ENCODE data around the gene SPATA16.
"Not testable (repeated sequence)": the region's sequence is repeated elsewhere in the genome, so short reads cannot be mapped to it uniquely, and the experiment has no call there.

Gene SPATA16, protein sequence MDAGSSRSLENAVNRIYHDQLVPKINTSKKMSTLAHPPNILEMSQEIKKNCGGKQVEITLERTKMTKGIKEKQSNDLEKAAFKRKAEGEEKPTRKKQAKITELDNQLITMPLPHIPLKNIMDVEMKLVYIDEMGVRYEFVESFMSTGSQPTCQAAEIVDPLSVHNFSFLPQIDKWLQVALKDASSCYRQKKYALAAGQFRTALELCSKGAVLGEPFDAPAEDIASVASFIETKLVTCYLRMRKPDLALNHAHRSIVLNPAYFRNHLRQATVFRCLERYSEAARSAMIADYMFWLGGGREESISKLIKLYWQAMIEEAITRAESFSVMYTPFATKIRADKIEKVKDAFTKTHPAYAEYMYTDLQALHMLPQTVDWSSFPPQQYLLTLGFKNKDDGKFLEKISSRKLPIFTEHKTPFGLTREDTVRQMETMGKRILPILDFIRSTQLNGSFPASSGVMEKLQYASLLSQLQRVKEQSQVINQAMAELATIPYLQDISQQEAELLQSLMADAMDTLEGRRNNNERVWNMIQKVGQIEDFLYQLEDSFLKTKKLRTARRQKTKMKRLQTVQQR

GRCh38 chr3:173140986-173141385, at the start of gene SPATA16:
SPATA16 (minus strand) TSS chr3:173141235; CDS start chr3:173117731, 23,504 bp downstream.
- DNase-seq, result no peak

DNA sequence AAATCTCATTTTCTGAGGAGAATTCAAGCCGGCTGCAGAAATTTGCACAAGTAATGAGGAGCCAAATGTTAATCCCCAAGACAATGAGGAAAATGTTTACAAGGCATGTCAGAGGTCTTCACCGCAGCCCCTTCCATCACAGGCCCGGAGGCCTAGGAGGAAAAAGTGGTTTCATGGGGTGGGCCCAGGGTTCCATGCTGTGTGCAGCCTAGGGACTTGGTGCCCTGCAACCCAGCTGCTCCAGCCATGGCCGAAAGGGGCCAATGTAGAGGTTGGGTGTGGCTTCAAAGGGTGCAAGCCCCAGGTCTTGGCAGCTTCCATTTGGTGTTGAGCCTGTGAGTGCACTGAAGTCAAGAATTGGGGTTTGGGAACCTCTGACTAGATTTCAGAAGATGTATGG, 42.0 kb upstream of the SPATA16 start:
- DNase-seq, result not testable (repeated sequence)

DNA sequence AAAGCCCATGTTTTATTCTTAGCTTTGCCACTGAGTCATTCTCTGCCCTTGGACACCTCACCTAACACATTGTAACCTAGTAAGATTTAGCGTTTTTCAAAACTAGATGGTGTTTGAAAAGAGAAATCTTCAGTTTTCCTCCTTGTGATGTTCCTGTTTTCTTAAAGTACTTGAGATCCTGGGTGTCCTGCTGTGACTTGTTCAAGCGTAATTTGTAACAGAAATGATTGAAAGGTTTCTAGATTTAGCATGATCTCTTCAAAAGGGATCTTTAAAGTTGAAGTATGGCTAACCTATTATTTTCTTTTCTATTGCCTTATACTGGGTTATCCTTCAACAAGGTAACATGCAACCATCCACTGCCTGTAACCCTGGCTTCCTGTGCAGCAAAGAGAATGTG, 32.6 kb upstream of the SPATA16 start:
- no peak for DNase-seq

DNA sequence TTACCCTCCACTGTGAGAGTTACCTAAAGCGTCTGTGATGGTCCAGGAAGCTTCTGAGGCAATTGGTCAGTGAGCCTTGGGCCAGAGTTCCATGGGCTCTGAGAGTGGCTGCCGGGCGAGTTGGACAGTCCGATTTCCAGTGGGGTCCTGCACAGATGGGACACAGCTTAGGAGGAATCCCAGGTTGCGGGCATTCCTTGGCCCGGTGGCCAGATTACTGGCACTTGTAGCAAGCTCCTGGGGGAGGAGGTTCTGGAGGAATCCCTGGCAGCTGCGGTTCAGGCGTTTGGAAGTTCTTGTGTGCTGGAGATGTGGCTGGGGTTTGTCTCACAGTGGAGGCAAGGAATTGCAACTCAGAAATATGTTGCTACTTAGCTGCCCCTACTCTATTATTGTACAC, 18.1 kb upstream of the SPATA16 start:
- not testable (repeated sequence) for DNase-seq

DNA sequence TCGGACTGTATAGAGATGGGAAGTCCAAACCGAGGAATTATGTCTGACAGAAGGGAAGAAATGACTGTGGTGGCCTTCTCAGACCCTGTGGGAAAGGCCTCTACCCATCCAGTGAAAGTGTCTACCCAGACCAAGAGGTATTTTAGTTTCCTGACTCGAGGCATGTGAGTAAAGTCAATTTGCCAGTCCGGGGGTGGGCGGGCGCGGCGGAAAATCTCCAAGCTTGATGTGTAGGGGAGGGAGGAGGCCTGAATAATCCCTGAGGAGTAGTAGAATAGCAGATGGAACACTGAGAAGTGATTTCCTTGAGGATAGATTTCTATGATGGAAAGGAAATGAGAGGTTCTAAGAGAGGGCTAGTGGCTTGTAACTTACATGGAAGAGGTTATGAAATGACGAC, 15.5 kb upstream of the SPATA16 start:
- not testable (repeated sequence) for DNase-seq

DNA sequence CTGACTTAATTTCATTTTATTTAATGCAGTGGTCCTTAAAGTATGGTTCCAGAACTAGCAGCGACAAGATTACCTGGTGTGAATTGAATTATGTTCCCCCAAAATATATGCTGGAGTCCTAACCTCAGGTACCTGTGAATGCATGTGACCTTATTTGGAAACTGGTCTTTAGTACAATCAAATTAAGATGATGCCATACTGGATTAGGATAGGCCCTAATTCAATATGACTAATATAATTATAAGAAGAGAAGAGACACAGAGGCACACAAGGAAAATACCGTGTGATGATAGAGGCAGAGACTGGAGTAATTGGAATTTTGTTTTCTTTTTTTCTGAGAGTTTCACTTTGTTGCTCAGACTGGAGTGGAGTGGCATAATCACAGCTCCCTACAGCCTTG, 12.6 kb upstream of the SPATA16 start:
- DNase-seq, result no peak

DNA sequence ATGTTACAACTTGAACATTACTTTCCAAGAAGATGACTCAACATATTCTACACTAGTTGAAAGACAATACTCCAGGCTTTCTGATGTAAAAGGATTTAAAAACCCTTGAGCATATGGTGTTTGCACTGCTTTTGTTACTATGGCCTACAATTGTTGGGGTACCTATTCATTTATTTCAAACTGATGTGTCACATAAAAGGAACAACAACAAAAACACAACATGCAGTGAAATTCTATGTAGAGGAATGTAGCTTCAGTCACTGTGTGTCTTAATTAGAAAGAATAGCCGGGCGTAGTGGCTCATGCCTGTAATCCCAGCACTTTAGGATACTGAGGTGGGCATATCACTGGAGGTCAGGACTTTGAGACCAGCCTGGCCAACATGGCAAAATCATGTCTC, 1.6 kb downstream of the SPATA16 start:
- DNase-seq, result no peak

DNA sequence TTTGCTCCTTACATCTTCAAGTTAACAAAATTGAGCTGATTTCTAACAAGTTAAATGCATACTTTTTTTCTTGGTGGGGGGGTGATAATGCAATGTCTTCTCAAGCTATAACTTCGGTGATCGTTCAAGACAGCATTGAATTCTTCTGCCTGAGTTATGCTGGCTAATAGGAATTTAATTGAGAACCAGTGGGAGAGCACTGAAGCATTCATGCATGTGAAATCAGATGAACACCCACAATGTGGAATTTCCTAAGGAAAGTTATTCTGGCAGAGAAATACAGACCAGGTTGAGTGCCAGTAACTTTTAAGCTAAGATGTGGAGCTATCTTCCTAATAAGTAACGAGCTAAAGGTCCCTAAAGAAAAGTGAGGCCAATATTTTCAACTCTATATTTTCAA, 3.0 kb downstream of the SPATA16 start:
- no peak for DNase-seq

DNA sequence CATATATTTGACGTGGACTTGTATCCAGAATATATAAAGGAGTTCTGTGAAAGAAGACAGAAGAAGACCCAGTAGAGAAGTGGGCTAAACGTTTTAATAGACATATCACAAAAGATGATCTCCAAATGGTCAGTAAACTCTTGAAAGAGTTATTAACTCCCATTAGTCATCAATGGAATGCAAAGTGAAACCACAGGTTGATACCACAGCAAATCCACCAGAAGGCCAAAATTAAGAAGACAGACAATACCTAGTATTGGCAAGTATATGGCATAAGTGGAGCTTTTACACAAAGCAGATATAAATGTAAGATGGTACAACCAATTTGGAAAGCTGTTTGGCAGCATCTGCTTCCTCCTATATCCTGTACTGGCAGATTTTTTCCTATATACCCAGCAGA, 6.0 kb downstream of the SPATA16 start:
- no peak for DNase-seq

DNA sequence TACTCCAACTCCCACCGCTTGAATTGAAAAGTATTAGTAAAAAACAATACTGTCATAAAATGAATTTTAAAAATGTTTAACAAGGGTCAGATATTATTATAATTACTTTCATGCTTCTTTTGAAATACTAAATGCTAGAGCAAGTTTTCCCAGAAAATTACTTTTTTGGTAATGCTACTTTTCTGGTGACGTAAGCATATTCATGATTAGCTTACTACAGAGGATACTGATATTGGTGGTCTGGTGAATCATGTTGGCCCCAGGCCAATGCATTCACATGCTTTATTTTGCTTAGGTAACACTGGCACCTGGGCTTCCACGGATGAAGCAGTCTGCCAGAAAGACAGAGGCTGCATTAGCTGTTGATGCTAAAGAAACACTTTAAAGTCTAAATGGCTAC, 12.4 kb downstream of the SPATA16 start:
- DNase-seq, result no peak

GRCh38 chr3:173111321-173111720, 29.7 kb downstream of the SPATA16 start:
- no peak for DNase-seq

DNA sequence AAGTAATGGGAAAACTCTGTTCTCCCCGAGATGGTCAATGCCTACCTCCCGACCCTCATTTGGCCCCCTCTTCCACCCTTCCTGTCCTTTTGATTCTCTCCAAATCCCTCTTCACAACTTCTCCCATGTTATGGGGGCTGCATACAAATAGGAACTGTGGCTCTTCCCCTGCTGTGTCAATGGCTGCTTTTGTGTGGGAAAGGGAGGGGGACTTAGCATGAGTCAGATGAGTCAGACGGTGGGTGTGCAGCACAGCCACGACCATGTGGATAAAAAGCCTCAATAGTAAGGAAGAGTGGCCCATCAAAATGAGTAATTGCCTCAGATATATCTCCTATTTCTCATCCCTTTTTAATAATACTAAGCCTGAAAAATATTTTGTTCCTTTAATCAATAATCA, 31.9 kb downstream of the SPATA16 start:
- no peak for DNase-seq

- DNase-seq, result no peak
These were observed 37.6 kb downstream of the SPATA16 start for GRCh38 chr3:173103469-173103868.

DNA sequence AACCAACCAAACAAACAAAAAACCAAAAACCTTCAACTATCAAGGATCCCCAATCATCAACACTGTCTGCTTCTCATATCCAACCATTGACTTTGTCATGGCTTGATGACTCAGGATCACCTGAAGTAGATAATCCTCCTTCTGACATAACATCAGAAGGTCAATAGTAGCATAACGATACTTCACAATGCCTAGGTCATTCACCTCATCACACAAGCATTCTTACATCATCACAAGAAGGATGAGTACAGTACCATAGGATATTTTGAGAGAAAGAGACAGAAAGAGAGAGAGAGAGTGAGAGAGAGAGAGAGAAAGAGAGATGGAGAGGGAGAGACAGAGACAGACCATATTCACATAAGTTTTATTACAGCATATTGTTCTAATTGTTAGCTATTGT, 42.1 kb downstream of the SPATA16 start:
- no peak for DNase-seq

GRCh38 chr3:173096994-173097785, 43.8 kb downstream of the SPATA16 start:
- DNase-seq, result no peak

DNA sequence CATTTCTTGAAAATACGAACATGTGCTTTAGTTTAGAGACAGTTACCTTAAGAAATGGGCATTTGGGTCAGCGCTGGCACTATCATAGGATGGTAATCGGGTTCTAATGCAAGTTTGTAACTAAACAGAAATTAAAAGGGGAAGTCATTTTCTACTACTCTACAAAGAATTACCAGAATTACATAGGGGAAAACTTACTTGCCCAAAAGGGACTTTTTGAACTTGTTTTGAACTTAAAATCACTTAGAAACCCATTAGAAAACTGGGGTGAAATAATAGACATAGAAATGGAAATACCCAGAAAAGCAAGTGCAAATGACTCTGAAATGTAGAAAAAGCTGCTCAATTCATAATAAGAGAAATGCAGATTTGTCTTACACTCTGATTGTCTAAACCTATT, 44.9 kb downstream of the SPATA16 start:
- DNase-seq, result no peak

DNA sequence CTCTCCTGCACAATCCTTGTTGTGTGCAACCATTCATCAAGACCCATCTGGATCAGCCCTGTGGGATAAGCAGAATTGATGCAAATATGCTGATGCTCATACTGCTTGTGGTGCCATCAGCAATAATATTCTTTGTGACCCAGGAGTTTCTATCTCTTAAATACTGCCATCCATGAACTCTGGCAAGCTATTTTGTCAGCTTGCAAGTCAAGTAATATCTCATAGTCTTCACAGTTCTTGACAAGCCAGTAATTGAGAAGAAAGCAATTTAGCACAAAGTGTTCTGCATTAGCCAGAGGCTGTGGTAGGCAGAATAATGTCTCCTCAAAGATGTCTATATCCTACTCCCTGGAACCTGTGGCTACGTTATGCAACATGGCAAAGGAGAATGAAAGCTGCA, 49.0 kb downstream of the SPATA16 start:
- no peak for DNase-seq

DNA sequence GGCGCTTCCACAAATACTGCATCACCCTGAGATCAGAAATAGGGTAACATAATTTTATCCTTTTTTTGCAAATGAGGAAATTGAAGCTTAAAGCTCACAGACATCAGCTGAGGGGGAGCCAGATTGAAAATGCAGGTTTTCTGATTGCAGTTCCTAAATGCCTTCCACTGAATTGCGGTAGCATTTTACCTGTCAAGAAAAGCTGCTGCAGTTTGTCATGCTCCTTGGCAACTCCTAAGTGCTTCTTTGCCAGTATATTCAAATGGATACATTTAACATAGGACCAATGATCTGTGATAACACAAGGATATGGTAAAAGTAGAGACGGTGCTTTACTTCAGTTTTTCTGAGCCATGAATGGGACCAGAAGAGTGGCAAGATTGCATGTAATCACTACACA, 50.5 kb downstream of the SPATA16 start:
- DNase-seq, result no peak

- no peak for DNase-seq
These were observed 51.8 kb downstream of the SPATA16 start for GRCh38 chr3:173089283-173089682.

DNA sequence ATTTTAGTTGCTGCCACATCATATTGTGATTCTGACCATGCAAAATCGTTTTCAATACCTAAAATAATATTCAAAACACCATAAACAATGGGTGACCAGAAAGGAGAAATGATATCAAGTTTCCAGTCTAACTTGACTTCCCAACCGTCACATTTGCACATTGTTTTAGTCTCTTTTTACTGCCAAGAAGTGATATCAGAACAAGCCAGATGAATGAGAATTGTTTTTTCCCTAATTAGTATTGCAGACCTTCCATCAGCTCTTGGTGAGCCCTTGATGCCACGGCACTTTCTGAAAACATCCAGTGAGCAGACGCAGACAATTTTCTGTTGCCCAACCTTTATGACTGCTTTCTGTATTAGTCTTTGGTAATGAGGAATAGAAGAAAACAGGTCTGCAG, 62.5 kb downstream of the SPATA16 start:
- no peak for DNase-seq

GRCh38 chr3:173066044-173067004, 74.7 kb downstream of the SPATA16 start:
- no peak for DNase-seq

DNA sequence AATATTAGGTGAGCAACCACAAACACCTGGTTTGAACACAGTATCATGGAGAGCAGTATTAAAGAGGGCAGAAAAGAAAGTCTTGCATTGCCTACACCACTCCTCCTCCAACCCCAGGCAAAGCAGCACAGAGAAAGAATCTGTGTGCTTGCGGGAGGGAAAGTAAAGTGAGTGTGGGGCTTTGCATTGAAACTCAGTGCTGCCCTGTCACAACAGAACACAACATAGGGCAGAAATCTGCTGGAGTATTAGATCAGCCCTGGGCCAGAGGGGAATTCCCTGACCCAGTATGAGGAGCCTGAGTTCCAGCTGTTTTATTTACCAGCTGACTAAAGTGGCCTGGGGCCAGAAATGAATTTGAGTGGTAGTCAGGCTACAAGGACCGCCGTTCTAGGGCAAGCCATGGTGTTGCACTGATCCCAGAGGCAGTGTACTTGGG, 75.5 kb downstream of the SPATA16 start:
- no peak for DNase-seq

DNA sequence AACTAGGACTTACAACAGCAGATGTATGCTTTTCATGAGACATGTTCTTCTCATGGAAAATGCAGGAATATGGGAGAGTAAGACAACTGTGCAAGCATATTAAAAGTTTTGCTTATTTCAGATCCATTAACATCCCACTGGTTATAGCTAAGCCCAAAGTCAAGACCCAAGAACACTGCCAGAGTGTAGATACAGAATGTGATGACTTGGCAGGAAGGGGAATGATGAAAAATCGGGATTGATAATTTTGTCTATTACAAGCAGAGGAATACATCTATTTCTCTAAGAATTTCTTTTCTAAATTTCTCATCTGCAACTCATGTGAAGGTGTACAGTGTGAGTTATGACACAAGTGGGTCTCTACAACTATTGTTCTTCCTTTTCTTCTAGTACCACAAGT, 76.4 kb downstream of the SPATA16 start:
- DNase-seq, result no peak

Measured in stimulated activated naive CD4-positive, alpha-beta T cell (primary cell).